HL-60 (cell line): ENCODE data around the gene COX20.
"Not testable (repeated sequence)": the region's sequence is repeated elsewhere in the genome, so short reads cannot be mapped to it uniquely, and the experiment has no call there.

Experiments
- DNase-seq, 2 experiments: peaks; one replicate each; pipeline ENCODE4 v3.0.0-alpha.2; 2010 to 2020; ENCODE audit warnings: low read depth in 1 of 2, low spot score in 1 of 2
- H3K27ac ChIP-seq: fragments of 250-450 bp; sonication (Bioruptor Pico); replicated peaks from 2 replicates; pipeline ENCODE4 v1.5.1; 2020; ENCODE audit warnings: mild to moderate bottlenecking, moderate library complexity
- H3K27me3 ChIP-seq: fragments of 250-450 bp; sonication (Bioruptor Pico); 2 replicates; pipeline ENCODE4 v1.5.1; 2021; ENCODE audit warnings: mild to moderate bottlenecking, moderate library complexity; ENCODE audit not compliant: insufficient read depth, poor library complexity, severe bottlenecking
- H3K4me3 ChIP-seq: replicated peaks from 2 replicates; pipeline ENCODE4 v1.5.1; 2011; ENCODE audit warnings: mild to moderate bottlenecking, control low read depth, low read length; ENCODE audit not compliant: insufficient read depth
- GABPA ChIP-seq: IDR thresholded peaks from 2 replicates; pipeline ENCODE4 v1.6.1; 2012; ENCODE audit warnings: low read depth
- POLR2AphosphoS5 ChIP-seq: IDR thresholded peaks from 2 replicates; pipeline ENCODE4 v1.6.1; 2012; ENCODE audit warnings: low read depth
- REST ChIP-seq: IDR thresholded peaks from 2 replicates; pipeline ENCODE4 v1.6.1; 2012; ENCODE audit warnings: low read depth; ENCODE audit not compliant: insufficient replicate concordance
- SPI1 ChIP-seq: IDR thresholded peaks from 2 replicates; pipeline ENCODE4 v1.6.1; 2012; ENCODE audit warnings: low read depth, mild to moderate bottlenecking, borderline replicate concordance
- TF ChIP-seq, protein P1 (sequence below): IDR thresholded peaks from one replicate; pipeline ENCODE4 v1.5.1; 2011; ENCODE audit warnings: low read length, control low read depth, inconsistent platforms; ENCODE audit not compliant: insufficient read depth

COX20 gene

GRCh38 chr1:244822878-244823277 lies 12.6 kb upstream of the COX20 start:
- Histone ChIP-seq H3K27ac (no peak overlapping the region), H3K4me3 (no peak overlapping the region), H3K27me3 (no peaks in the 10 kb centered on the region)
- no peak for TF ChIP-seq REST
- TF ChIP-seq GABPA: no peak
- TF ChIP-seq, protein P1, sequence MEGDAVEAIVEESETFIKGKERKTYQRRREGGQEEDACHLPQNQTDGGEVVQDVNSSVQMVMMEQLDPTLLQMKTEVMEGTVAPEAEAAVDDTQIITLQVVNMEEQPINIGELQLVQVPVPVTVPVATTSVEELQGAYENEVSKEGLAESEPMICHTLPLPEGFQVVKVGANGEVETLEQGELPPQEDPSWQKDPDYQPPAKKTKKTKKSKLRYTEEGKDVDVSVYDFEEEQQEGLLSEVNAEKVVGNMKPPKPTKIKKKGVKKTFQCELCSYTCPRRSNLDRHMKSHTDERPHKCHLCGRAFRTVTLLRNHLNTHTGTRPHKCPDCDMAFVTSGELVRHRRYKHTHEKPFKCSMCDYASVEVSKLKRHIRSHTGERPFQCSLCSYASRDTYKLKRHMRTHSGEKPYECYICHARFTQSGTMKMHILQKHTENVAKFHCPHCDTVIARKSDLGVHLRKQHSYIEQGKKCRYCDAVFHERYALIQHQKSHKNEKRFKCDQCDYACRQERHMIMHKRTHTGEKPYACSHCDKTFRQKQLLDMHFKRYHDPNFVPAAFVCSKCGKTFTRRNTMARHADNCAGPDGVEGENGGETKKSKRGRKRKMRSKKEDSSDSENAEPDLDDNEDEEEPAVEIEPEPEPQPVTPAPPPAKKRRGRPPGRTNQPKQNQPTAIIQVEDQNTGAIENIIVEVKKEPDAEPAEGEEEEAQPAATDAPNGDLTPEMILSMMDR: no peak
- no peak for TF ChIP-seq SPI1
- TF ChIP-seq POLR2AphosphoS5: no peak
- DNase-seq: no peak

- Histone ChIP-seq H3K4me3 (no peak overlapping the region), H3K27ac (no peak overlapping the region), H3K27me3 (no peaks in the 10 kb centered on the region)
- DNase-seq: no peak
- TF ChIP-seq SPI1 (no peak), GABPA (no peak), REST (no peak), POLR2AphosphoS5 (no peak)
- TF ChIP-seq, protein P1: no peak
Observed at GRCh38 chr1:244826712-244827111, 8.7 kb upstream of the COX20 start.

DNA sequence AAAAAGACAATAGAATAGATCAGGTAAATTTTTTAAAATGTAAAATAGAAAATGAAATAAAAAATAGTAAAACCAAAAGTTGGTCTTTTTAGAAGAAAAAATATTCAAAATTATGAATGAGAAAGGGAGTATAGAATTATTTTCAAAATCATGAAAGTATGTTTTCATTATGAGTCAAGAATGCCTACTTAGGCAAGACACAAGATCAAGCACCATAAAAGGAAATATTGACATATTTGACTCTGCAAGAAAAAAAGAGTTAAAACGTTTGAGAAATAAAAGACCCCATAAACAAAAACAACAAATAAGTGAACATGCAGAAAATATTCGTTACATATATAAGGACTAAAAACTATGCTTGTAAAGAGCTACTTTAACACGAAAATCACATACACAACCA lies 4.8 kb upstream of the COX20 start:
- Histone ChIP-seq H3K27ac (no peak overlapping the region), H3K4me3 (no peak overlapping the region), H3K27me3 (no peaks in the 10 kb centered on the region)
- TF ChIP-seq GABPA (no peak), POLR2AphosphoS5 (no peak), SPI1 (no peak), REST (no peak)
- TF ChIP-seq, protein P1: no peak
- DNase-seq: no peak

DNA sequence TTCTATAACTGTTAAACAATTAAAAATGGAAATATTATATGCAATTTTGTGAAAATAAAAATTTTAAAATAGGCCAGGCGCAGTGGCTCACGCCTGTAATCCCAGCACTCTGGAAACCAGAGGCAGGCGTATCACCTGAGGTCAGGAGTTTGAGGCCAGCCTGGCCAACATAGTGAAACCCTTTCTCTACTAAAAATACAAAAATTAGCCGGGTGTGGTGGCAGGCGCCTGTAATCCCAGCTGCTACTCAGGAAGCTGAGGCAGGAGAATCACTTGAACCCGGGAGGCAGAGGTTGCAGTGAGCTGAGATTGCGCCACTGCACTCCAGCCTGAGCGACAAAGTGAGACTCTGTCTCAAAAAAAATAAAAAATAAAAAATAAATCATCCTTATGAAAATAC lies 2.2 kb upstream of the COX20 start:
- H3K27me3 ChIP-seq: not testable (repeated sequence)
- peak overlapping the region; percentile 99 for H3K27ac ChIP-seq
- peak in 1 of 2 experiments; percentile 22 for DNase-seq
- H3K4me3 ChIP-seq: peak overlapping the region; percentile 60
